ENCODE results near the gene EFEMP2. TPM values are rescaled to one million over a fixed set of nuclear protein-coding genes. Genes with fewer than 3 reads are reported as not detected.
A peak's percentile ranks its signal among the peaks of the same experiment; 100 is the strongest.

The EFEMP2 gene
- total and polyA plus RNA-seq, 4 donors: 34.2 to 67.0 (median 53.8) TPM

GRCh38 chr11:65891219-65892136 is 18.9 kb upstream of the EFEMP2 start:
- TF ChIP-seq CTCF (IDR thresholded peaks at IDR 0.05; ENCODE audit: control extremely low read depth, extremely low read depth): peak; percentile 13
- peak overlapping the region; percentile 64 for H3K4me3 ChIP-seq
- H3K9ac ChIP-seq (ENCODE audit: insufficient read depth in 1 of 2, low read length in 2 of 2): peak overlapping the region in 1 of 2 donors; percentile 17
- no peak for ATAC-seq (ENCODE audit: insufficient read depth, low FRiP score)
- H3K27ac ChIP-seq (ENCODE audit: low read depth in 1 of 2, low read length in 1 of 2): peak overlapping the region; percentile 93 to 98
- WGBS, 2 donors: 2 to 6% methylated on average over 52 to 57 of the region's 57 CpGs
- H3K4me1 ChIP-seq (ENCODE audit: control insufficient read depth in 5 of 5, insufficient read depth in 5 of 5, low read length in 5 of 5): peaks cover 5 to 54% (median 13%) of the 10 kb centered on the region in 5 donors
- no peaks in the 10 kb centered on the region for H3K9me3 ChIP-seq (ENCODE audit: control insufficient read depth in 4 of 4, insufficient read depth in 3 of 4, low read length in 3 of 4)
- H3K27me3 ChIP-seq (ENCODE audit: control insufficient read depth in 3 of 3, insufficient read depth in 3 of 3, low read length in 2 of 3): peaks cover 0 to 6% (median 4%) of the 10 kb centered on the region in 3 donors
- DNase-seq: peak in 2 of 3 donors; percentile 28 to 55
- H3K36me3 ChIP-seq (ENCODE audit: control insufficient read depth in 4 of 4, insufficient read depth in 4 of 4, low read length in 4 of 4): peaks cover 0 to 4% (median 1%) of the 10 kb centered on the region in 4 donors

GRCh38 chr11:65890324-65891218 is 18.0 kb upstream of the EFEMP2 start, which contains the start of gene CCDC85B:
CCDC85B (plus strand) TSS chr11:65890673; CDS start chr11:65890784, 111 bp downstream.
- Histone ChIP-seq H3K36me3 (ENCODE audit: control insufficient read depth in 4 of 4, insufficient read depth in 4 of 4, low read length in 4 of 4) (peaks cover 0 to 9% (median 3%) of the 10 kb centered on the region in 4 donors), H3K9me3 (ENCODE audit: control insufficient read depth in 4 of 4, insufficient read depth in 3 of 4, low read length in 3 of 4) (no peaks in the 10 kb centered on the region), H3K4me1 (ENCODE audit: control insufficient read depth in 5 of 5, insufficient read depth in 5 of 5, low read length in 5 of 5) (peaks cover 5 to 54% (median 13%) of the 10 kb centered on the region in 5 donors), H3K27ac (ENCODE audit: low read depth in 1 of 2, low read length in 1 of 2) (peak within 1 kb of the TSS; percentile 93 to 98), H3K4me3 (peak within 1 kb of the TSS; percentile 64), H3K27me3 (ENCODE audit: control insufficient read depth in 3 of 3, insufficient read depth in 3 of 3, low read length in 2 of 3) (no peaks in the 10 kb centered on the region), H3K9ac (ENCODE audit: insufficient read depth in 1 of 2, low read length in 2 of 2) (peak within 1 kb of the TSS in 1 of 2 donors; percentile 94)
- ATAC-seq (ENCODE audit: insufficient read depth, low FRiP score) (peak; percentile 88), DNase-seq (peak; percentile 97 to 98 (median 98))
- no peak for TF ChIP-seq CTCF (IDR thresholded peaks at IDR 0.05; ENCODE audit: control extremely low read depth, extremely low read depth)
- WGBS, 2 donors: 0 to 1% methylated on average over 64 to 94 of the region's 94 CpGs

- peak; percentile 60 for TF ChIP-seq CTCF (IDR thresholded peaks at IDR 0.05; ENCODE audit: control extremely low read depth, extremely low read depth)
- Histone ChIP-seq H3K27ac (ENCODE audit: low read depth in 1 of 2, low read length in 1 of 2) (peak within 1 kb of the TSS; percentile 95), H3K4me1 (ENCODE audit: control insufficient read depth in 5 of 5, insufficient read depth in 5 of 5, low read length in 5 of 5) (peaks cover 5 to 54% (median 13%) of the 10 kb centered on the region in 5 donors), H3K9me3 (ENCODE audit: control insufficient read depth in 4 of 4, insufficient read depth in 3 of 4, low read length in 3 of 4) (no peaks in the 10 kb centered on the region), H3K27me3 (ENCODE audit: control insufficient read depth in 3 of 3, insufficient read depth in 3 of 3, low read length in 2 of 3) (no peaks in the 10 kb centered on the region), H3K4me3 (peak within 1 kb of the TSS; percentile 67), H3K36me3 (ENCODE audit: control insufficient read depth in 4 of 4, insufficient read depth in 4 of 4, low read length in 4 of 4) (peaks cover 7 to 23% (median 19%) of the 10 kb centered on the region in 4 donors), H3K9ac (ENCODE audit: insufficient read depth in 1 of 2, low read length in 2 of 2) (peak within 1 kb of the TSS; percentile 59 to 94)
- 1% methylated on average over 48 to 56 of the region's 57 CpGs for WGBS, 2 donors
- DNase-seq: peak; percentile 98 to 99 (median 99)
- peak; percentile 75 for ATAC-seq (ENCODE audit: insufficient read depth, low FRiP score)
Observed at GRCh38 chr11:65888163-65888814, 15.7 kb upstream of the EFEMP2 start, which contains the start of gene FIBP. FIBP (minus strand) TSS chr11:65888471; CDS start chr11:65888418, 53 bp downstream.
